ENCODE data around the gene SP140.

DNA sequence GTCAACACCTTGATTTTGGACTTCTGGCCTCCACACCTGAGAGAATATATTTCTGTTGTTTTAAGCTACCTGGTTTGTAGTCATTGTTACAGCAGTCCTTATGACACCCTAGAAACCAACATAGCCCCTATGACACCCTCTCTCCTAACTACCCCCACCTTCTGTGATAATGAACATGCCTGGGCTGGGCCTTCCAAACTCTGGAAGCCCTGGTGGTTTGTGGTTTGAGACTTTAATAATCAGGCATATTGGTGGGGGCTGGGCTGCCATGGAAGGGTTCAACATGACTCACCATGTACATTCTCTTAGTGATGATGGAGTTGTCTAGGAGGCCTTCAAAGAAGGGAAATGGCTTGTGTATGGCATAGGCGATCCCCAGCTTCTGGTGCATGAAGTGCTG, 9.0 kb upstream of the SP140 start:
- TF ChIP-seq TGIF2 (CRISPR knock-in tag; IDR thresholded peaks at IDR 0.05) (no peak), KDM1A (IDR thresholded peaks at IDR 0.05) (no peak)
